ENCODE results near the gene NUDCD3.
A peak's percentile ranks its signal among the peaks of the same experiment; 100 is the strongest.

The NUDCD3 gene

DNA sequence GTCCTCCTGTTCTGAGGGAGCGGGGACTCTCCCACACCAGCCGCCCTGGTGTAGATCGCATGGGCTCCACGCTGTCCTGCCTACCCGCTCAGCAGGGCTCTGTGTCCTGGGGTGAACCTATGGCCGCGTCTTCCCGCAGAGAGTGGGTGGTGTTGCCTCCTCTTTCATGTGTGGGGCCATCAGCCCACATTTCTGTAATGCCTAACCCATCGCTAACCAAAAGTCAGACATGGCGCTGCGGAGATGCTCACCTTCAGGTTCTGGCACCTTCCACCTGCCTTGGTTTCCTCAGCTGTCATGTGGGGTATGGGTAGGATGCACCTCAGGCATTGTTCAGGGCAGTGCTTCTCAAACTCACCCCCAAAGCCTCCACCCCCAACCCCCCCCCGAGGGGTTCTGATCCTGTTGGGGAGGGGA is 114.5 kb downstream of the NUDCD3 start:
- Histone ChIP-seq H4K91ac (ENCODE audit: low read depth, low read length) (no peak overlapping the region), H3K27me3 (ENCODE audit: insufficient read depth, low read length) (no peaks in the 10 kb centered on the region), H3K4me1 (ENCODE audit: control insufficient read depth in 1 of 2, insufficient read depth in 2 of 2, low read length in 2 of 2) (no peaks in the 10 kb centered on the region), H2AK5ac (ENCODE audit: low read length) (no peak overlapping the region), H3K27ac (ENCODE audit: low read depth, low read length) (no peak overlapping the region), H4K8ac (ENCODE audit: low read depth, low read length) (no peak overlapping the region), H2BK120ac (ENCODE audit: insufficient read depth, low read length, poor library complexity) (no peak overlapping the region), H3K4me2 (ENCODE audit: low read length) (no peak overlapping the region), H3K4me3 (ENCODE audit: low read depth, low read length) (no peak overlapping the region), H2BK12ac (ENCODE audit: low read length) (no peak overlapping the region), H3K9me3 (ENCODE audit: insufficient read depth, low read depth, low read length) (peaks cover 3% of the 10 kb centered on the region), H3K79me1 (ENCODE audit: low read length) (no peaks in the 10 kb centered on the region), H3K23ac (ENCODE audit: low read length) (no peak overlapping the region), H3K14ac (ENCODE audit: low read length) (no peak overlapping the region), H2BK5ac (ENCODE audit: low read depth, low read length, poor library complexity) (no peak overlapping the region), H3K9ac (ENCODE audit: low read length) (no peak overlapping the region), H2AFZ (ENCODE audit: insufficient read depth, low read length, poor library complexity) (no peak overlapping the region), H3K79me2 (ENCODE audit: control insufficient read depth, insufficient read depth, low read length, poor library complexity) (no peaks in the 10 kb centered on the region), H3K18ac (ENCODE audit: low read length) (no peak overlapping the region), H3K36me3 (ENCODE audit: control insufficient read depth in 1 of 2, insufficient read depth in 2 of 2, low read length in 2 of 2) (peaks cover 0 to under 1% of the 10 kb centered on the region in 2 experiments), H3K4ac (ENCODE audit: low read depth, low read length) (no peak overlapping the region), H4K12ac (ENCODE audit: low read depth, low read length) (no peak overlapping the region)
- no peak for DNase-seq
- no CpG with 5 or more reads among the region's 12 CpGs for WGBS (ENCODE audit: extremely low coverage, insufficient coverage, insufficient read length)

- Histone ChIP-seq H2BK120ac (ENCODE audit: insufficient read depth, low read length, poor library complexity) (no peak overlapping the region), H3K27me3 (ENCODE audit: insufficient read depth, low read length) (no peaks in the 10 kb centered on the region), H3K4me3 (ENCODE audit: low read depth, low read length) (no peak overlapping the region), H3K79me1 (ENCODE audit: low read length) (no peaks in the 10 kb centered on the region), H3K79me2 (ENCODE audit: control insufficient read depth, insufficient read depth, low read length, poor library complexity) (no peaks in the 10 kb centered on the region), H2BK5ac (ENCODE audit: low read depth, low read length, poor library complexity) (no peak overlapping the region), H4K8ac (ENCODE audit: low read depth, low read length) (no peak overlapping the region), H3K27ac (ENCODE audit: low read depth, low read length) (no peak overlapping the region), H3K36me3 (ENCODE audit: control insufficient read depth in 1 of 2, insufficient read depth in 2 of 2, low read length in 2 of 2) (no peaks in the 10 kb centered on the region), H3K18ac (ENCODE audit: low read length) (no peak overlapping the region), H4K91ac (ENCODE audit: low read depth, low read length) (no peak overlapping the region), H4K12ac (ENCODE audit: low read depth, low read length) (no peak overlapping the region), H2AK5ac (ENCODE audit: low read length) (no peak overlapping the region), H3K23ac (ENCODE audit: low read length) (no peak overlapping the region), H3K9ac (ENCODE audit: low read length) (no peak overlapping the region), H3K4me2 (ENCODE audit: low read length) (no peak overlapping the region), H3K4ac (ENCODE audit: low read depth, low read length) (no peak overlapping the region), H3K14ac (ENCODE audit: low read length) (no peak overlapping the region), H2BK12ac (ENCODE audit: low read length) (no peak overlapping the region), H3K9me3 (ENCODE audit: insufficient read depth, low read depth, low read length) (peaks cover 3% of the 10 kb centered on the region), H2AFZ (ENCODE audit: insufficient read depth, low read length, poor library complexity) (no peak overlapping the region), H3K4me1 (ENCODE audit: control insufficient read depth in 1 of 2, insufficient read depth in 2 of 2, low read length in 2 of 2) (no peaks in the 10 kb centered on the region)
- DNase-seq = peak in 1 of 2 donors; percentile 33
- no CpG with 5 or more reads among the region's 9 CpGs for WGBS (ENCODE audit: extremely low coverage, insufficient coverage, insufficient read length)
Observed at GRCh38 chr7:44375236-44375699, 115.2 kb downstream of the NUDCD3 start.

DNA sequence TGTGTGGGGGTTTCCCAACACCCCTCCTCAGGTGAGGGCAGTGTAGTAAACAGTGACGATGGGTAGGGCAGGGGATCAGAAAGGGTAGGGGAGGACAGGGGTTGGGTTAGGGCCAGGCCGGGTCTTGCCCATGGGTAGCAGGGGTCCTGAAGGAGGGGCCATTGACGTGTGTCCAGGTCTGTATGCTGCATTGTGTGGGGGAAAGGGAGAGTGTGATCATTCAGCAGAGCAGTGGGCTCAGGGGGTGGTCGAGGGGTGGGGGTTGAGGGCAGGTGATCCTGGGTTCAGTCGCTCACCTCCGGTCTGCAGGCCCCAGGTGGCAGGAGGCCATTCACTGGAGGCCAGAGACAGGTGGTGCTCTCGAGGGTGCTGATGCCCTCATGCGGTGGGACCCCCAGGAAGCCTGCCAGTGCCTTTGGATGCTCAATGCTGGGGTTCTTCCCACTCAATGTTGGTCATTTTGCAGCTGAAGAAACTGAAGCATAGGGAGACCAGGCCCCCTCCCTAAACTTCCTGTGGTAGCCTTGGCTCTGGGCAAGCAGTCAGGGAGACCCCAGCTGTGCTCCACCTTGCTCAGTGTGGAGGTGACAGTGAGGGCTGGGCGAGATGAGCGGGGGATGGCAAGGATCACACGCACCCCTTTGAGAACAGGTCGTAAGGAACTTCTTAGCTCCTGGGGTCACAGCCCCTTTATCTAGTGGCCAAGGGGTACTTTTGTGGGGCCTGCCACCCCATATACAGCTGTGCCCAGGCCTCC is 116.3 kb downstream of the NUDCD3 start:
- Histone ChIP-seq H3K4me2 (ENCODE audit: low read length) (no peak overlapping the region), H2AFZ (ENCODE audit: insufficient read depth, low read length, poor library complexity) (no peak overlapping the region), H3K79me2 (ENCODE audit: control insufficient read depth, insufficient read depth, low read length, poor library complexity) (no peaks in the 10 kb centered on the region), H2BK12ac (ENCODE audit: low read length) (no peak overlapping the region), H2AK5ac (ENCODE audit: low read length) (no peak overlapping the region), H4K12ac (ENCODE audit: low read depth, low read length) (no peak overlapping the region), H3K23ac (ENCODE audit: low read length) (no peak overlapping the region), H2BK5ac (ENCODE audit: low read depth, low read length, poor library complexity) (no peak overlapping the region), H4K91ac (ENCODE audit: low read depth, low read length) (no peak overlapping the region), H3K36me3 (ENCODE audit: control insufficient read depth in 1 of 2, insufficient read depth in 2 of 2, low read length in 2 of 2) (no peaks in the 10 kb centered on the region), H3K9ac (ENCODE audit: low read length) (no peak overlapping the region), H3K18ac (ENCODE audit: low read length) (no peak overlapping the region), H3K4ac (ENCODE audit: low read depth, low read length) (no peak overlapping the region), H3K27ac (ENCODE audit: low read depth, low read length) (no peak overlapping the region), H3K27me3 (ENCODE audit: insufficient read depth, low read length) (no peaks in the 10 kb centered on the region), H3K4me1 (ENCODE audit: control insufficient read depth in 1 of 2, insufficient read depth in 2 of 2, low read length in 2 of 2) (no peaks in the 10 kb centered on the region), H3K9me3 (ENCODE audit: insufficient read depth, low read depth, low read length) (no peaks in the 10 kb centered on the region), H3K79me1 (ENCODE audit: low read length) (no peaks in the 10 kb centered on the region), H4K8ac (ENCODE audit: low read depth, low read length) (no peak overlapping the region), H3K4me3 (ENCODE audit: low read depth, low read length) (no peak overlapping the region), H2BK120ac (ENCODE audit: insufficient read depth, low read length, poor library complexity) (no peak overlapping the region), H3K14ac (ENCODE audit: low read length) (no peak overlapping the region)
- WGBS (ENCODE audit: extremely low coverage, insufficient coverage, insufficient read length) = no CpG with 5 or more reads among the region's 12 CpGs
- DNase-seq = no peak

DNA sequence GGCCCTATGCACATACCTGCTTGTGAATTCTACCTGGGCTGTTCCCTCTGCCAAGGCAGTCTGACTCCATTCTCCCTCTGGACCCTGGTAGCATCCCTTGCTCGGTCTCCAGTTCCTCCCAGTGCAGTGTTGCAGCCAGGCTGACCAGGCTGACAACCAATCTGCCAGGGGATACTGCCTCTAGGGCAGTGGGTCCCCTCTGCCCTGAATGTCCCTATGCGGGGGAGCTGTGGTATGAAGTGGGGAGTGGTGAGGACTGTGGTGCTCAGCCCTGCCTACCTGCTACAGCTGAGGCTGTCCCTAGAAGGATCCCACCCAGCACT is 117.1 kb downstream of the NUDCD3 start:
- Histone ChIP-seq H3K4ac (ENCODE audit: low read depth, low read length) (no peak overlapping the region), H2AFZ (ENCODE audit: insufficient read depth, low read length, poor library complexity) (no peak overlapping the region), H3K9me3 (ENCODE audit: insufficient read depth, low read depth, low read length) (no peaks in the 10 kb centered on the region), H4K12ac (ENCODE audit: low read depth, low read length) (no peak overlapping the region), H3K14ac (ENCODE audit: low read length) (no peak overlapping the region), H3K79me2 (ENCODE audit: control insufficient read depth, insufficient read depth, low read length, poor library complexity) (no peaks in the 10 kb centered on the region), H2BK120ac (ENCODE audit: insufficient read depth, low read length, poor library complexity) (no peak overlapping the region), H3K27ac (ENCODE audit: low read depth, low read length) (no peak overlapping the region), H3K18ac (ENCODE audit: low read length) (no peak overlapping the region), H3K27me3 (ENCODE audit: insufficient read depth, low read length) (no peaks in the 10 kb centered on the region), H4K91ac (ENCODE audit: low read depth, low read length) (no peak overlapping the region), H3K36me3 (ENCODE audit: control insufficient read depth in 1 of 2, insufficient read depth in 2 of 2, low read length in 2 of 2) (no peaks in the 10 kb centered on the region), H3K4me3 (ENCODE audit: low read depth, low read length) (no peak overlapping the region), H4K8ac (ENCODE audit: low read depth, low read length) (no peak overlapping the region), H2BK12ac (ENCODE audit: low read length) (no peak overlapping the region), H3K23ac (ENCODE audit: low read length) (no peak overlapping the region), H3K4me2 (ENCODE audit: low read length) (no peak overlapping the region), H2BK5ac (ENCODE audit: low read depth, low read length, poor library complexity) (no peak overlapping the region), H3K79me1 (ENCODE audit: low read length) (no peaks in the 10 kb centered on the region), H3K9ac (ENCODE audit: low read length) (no peak overlapping the region), H3K4me1 (ENCODE audit: control insufficient read depth in 1 of 2, insufficient read depth in 2 of 2, low read length in 2 of 2) (no peaks in the 10 kb centered on the region), H2AK5ac (ENCODE audit: low read length) (no peak overlapping the region)
- no peak for DNase-seq
- whole genome bisulfite sequencing (ENCODE audit: extremely low coverage, insufficient coverage, insufficient read length) = no CpG with 5 or more reads among the region's 2 CpGs
